H54 (cell line): ENCODE measurements around the gene OXSM.

ENCODE experiments used
- DNase-seq: peaks from one replicate; pipeline ENCODE4 v3.0.0; 2011; ENCODE audit warnings: low spot score, mixed read lengths; ENCODE audit not compliant: insufficient read length
- FAIRE-seq: peaks from 3 replicates; lab custom pipeline; 2011; peaks lifted over from hg19 to GRCh38; lab: Jason Lieb, UNC
- POLR2A ChIP-seq: IDR thresholded peaks from 2 replicates; pipeline ENCODE4 v1.6.1; 2011; ENCODE audit warnings: low read depth, mild to moderate bottlenecking, low read length

OXSM gene

GRCh38 chr3:25821746-25822573 is 32.1 kb downstream of the OXSM start:
- TF ChIP-seq POLR2A = no peak
- no peak for DNase-seq
- FAIRE-seq = no peak

- TF ChIP-seq POLR2A = no peak
- FAIRE-seq = no peak
- DNase-seq = no peak
Observed at GRCh38 chr3:25823314-25823713, 33.4 kb downstream of the OXSM start.

- FAIRE-seq = no peak
- no peak for DNase-seq
- TF ChIP-seq POLR2A = no peak
Observed at GRCh38 chr3:25826510-25826909, 36.6 kb downstream of the OXSM start.

DNA sequence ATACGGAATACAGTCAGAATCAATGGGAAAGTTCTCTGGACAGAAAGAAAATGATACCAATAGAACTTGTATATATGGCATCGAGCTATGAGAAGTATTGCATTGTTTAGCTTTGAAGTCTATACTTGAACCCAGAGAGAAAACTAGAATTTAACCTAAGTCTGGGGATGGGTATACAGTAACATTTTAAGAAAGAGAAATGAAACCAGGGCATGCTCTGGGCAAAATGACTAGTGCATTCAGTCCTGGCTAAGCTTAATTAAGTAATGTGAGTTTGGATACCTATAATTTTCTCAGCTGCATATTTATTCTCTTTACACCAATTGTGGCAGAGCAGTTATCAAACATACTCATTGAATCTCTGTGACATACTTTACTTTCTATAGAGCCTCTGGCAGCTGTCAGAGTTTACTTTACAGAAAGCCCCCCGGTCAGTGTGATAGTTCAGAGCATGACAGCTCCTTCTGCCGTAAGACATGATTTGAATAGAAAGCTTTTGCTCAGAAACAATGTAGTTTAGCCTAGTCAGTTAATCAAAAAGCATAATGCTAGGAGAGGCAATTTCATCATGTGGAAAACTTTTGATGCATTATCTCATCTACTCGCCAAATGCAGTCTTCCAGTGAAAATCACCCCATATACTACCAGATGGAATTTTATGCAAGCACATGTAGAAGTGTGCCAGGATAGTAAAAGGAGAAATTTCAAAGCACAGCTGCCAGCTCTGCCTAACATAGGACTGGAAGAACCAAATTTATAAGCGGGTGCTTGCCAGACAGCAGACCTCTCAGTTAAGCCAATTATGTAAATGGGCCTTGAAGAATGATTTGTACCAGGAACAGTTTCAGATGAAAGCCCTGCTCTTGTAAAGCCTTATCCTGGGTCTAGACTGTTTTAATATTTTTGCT is 40.7 kb downstream of the OXSM start:
- DNase-seq (no peak), FAIRE-seq (no peak)
- TF ChIP-seq POLR2A = no peak

- no peak for DNase-seq
- TF ChIP-seq POLR2A = no peak
- FAIRE-seq = no peak
Observed at GRCh38 chr3:25831578-25831977, 41.7 kb downstream of the OXSM start.

GRCh38 chr3:25834346-25834745 is 44.5 kb downstream of the OXSM start:
- FAIRE-seq (no peak), DNase-seq (no peak)
- no peak for TF ChIP-seq POLR2A

DNA sequence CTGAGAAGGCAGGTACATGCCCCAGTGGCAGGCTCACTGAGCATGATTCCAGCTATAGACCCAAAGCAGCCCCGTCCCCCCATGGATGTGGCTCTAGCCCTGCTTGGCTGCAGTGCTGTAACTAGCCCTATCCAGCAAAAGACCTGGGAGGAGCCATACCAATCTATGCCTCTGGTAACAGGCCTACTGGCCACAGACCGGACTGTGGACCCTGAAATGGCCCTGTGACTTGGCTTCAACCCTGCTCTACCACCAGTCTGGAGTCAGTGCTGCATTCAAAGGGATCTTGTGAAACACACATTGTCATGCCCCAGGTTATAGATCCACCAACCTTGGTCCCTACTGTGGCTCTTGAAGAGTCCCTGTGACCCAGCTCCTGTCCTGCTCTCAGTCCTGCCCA is 46.7 kb downstream of the OXSM start:
- no peak for TF ChIP-seq POLR2A
- FAIRE-seq = no peak
- no peak for DNase-seq

GRCh38 chr3:25837038-25837437 is 47.1 kb downstream of the OXSM start:
- no peak for TF ChIP-seq POLR2A
- FAIRE-seq (no peak), DNase-seq (no peak)

DNA sequence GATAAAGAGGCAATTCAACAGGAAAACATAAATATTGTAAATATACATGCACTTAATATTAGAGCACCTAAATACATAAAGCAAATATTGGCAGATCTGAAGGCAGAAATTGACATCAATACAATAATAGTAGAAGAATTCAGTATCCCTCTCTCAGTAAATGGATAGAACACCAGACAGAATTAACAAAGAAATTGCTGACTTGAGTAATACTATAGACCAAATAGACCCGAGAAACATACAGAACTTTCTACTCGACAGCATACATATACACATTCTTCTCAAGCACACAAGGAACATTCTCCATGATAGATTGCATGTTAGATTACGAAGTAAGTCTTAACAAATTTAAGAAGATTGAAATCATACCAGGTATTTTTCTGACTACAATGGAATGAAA is 50.2 kb downstream of the OXSM start:
- no peak for FAIRE-seq
- DNase-seq = no peak
- TF ChIP-seq POLR2A = no peak

GRCh38 chr3:25843332-25843731 is 53.4 kb downstream of the OXSM start:
- TF ChIP-seq POLR2A = no peak
- FAIRE-seq (no peak), DNase-seq (no peak)
